ENCODE results near the gene TMEM168.

GRCh38 chr7:112726076-112726475 lies 64.1 kb downstream of the TMEM168 start:
- TF ChIP-seq POLR2A (IDR thresholded peaks at IDR 0.05) (no peak), CTCF (IDR thresholded peaks at IDR 0.05) (no peak), POLR2AphosphoS5 (IDR thresholded peaks at IDR 0.05) (no peak)

Data from breast epithelium (tissue), 3 donors.